Skeletal muscle tissue (tissue), 4 donors: ENCODE measurements around the gene F2R. TPM values are rescaled to one million over a fixed set of nuclear protein-coding genes. Genes with fewer than 3 reads are reported as not detected.
"Not testable (repeated sequence)": the region's sequence is repeated elsewhere in the genome, so short reads cannot be mapped to it uniquely, and the experiment has no call there.

Experiments used
- H3K27ac ChIP-seq: one replicate; pipeline ENCODE4 v1.7.0; 2013; ENCODE audit warnings: mild to moderate bottlenecking, low read depth, low read length, inconsistent platforms
- H3K27me3 ChIP-seq, 3 donors: one replicate each; pipeline ENCODE4 v1.7.0; 2013; ENCODE audit warnings: low read length in 3 of 3; ENCODE audit not compliant: control insufficient read depth in 3 of 3, insufficient read depth in 3 of 3
- H3K36me3 ChIP-seq, 3 donors: one replicate each; pipeline ENCODE4 v1.7.0; 2013; ENCODE audit warnings: low read length in 3 of 3; ENCODE audit not compliant: control insufficient read depth in 3 of 3, insufficient read depth in 3 of 3
- H3K4me1 ChIP-seq, 3 donors: one replicate each; pipeline ENCODE4 v1.7.0; 2013; ENCODE audit warnings: low read length in 3 of 3, mild to moderate bottlenecking in 3 of 3; ENCODE audit not compliant: control insufficient read depth in 3 of 3, insufficient read depth in 3 of 3
- H3K4me3 ChIP-seq, 3 donors: one replicate each; pipeline ENCODE4 v1.7.0; 2013; ENCODE audit warnings: low read length in 3 of 3
- H3K9ac ChIP-seq, 3 donors: one replicate each; pipeline ENCODE4 v1.7.0; 2013; ENCODE audit warnings: low read length in 3 of 3, mild to moderate bottlenecking in 3 of 3, moderate library complexity in 2 of 3, low read depth in 1 of 3
- H3K9me3 ChIP-seq, 3 donors: one replicate each; pipeline ENCODE4 v1.7.0; 2013; ENCODE audit warnings: low read length in 3 of 3; ENCODE audit not compliant: control insufficient read depth in 3 of 3
- total RNA-seq: library from RNA; depleted of rRNA; stranded (reverse); fragments of >200 nt; gene quantifications from one replicate; pipeline ENCODE4 v1.2.3, GENCODE V29; 2014
- donor health status: Osteomylitis.

The F2R gene
- total RNA-seq, 1 donor from 2014 or later: 13.0 TPM

- Histone ChIP-seq H3K4me3 (no peak overlapping the region), H3K9ac (no peak overlapping the region), H3K4me1 (no peaks in the 10 kb centered on the region), H3K36me3 (no peaks in the 10 kb centered on the region), H3K27me3 (no peaks in the 10 kb centered on the region), H3K27ac (no peak overlapping the region), H3K9me3 (no peaks in the 10 kb centered on the region)
These were observed 30.8 kb downstream of the F2R start for GRCh38 chr5:76746677-76747076.

- H3K9ac ChIP-seq: no peak overlapping the region
- H3K36me3 ChIP-seq: no peaks in the 10 kb centered on the region
These were observed 31.8 kb downstream of the F2R start for GRCh38 chr5:76747706-76748105.

GRCh38 chr5:76751291-76751690 lies 35.4 kb downstream of the F2R start:
- Histone ChIP-seq H3K36me3 (no peaks in the 10 kb centered on the region), H3K4me3 (no peak overlapping the region), H3K27me3 (no peaks in the 10 kb centered on the region), H3K27ac (no peak overlapping the region), H3K9me3 (no peaks in the 10 kb centered on the region), H3K9ac (no peak overlapping the region), H3K4me1 (no peaks in the 10 kb centered on the region)

More at GRCh38 chr5:76747706-76748105, 31.8 kb downstream of the F2R start:
- Histone ChIP-seq H3K4me1 (no peaks in the 10 kb centered on the region), H3K4me3 (no peak overlapping the region), H3K27ac (no peak overlapping the region), H3K9me3 (no peaks in the 10 kb centered on the region), H3K27me3 (no peaks in the 10 kb centered on the region)

- no peak overlapping the region for H3K9ac ChIP-seq
- no peaks in the 10 kb centered on the region for H3K4me1 ChIP-seq
- no peak overlapping the region for H3K4me3 ChIP-seq
- no peaks in the 10 kb centered on the region for H3K27me3 ChIP-seq
- H3K27ac ChIP-seq: no peak overlapping the region
- H3K36me3 ChIP-seq: no peaks in the 10 kb centered on the region
- H3K9me3 ChIP-seq: peaks cover 0 to 2% (median 0%) of the 10 kb centered on the region in 3 donors
These were observed 38.7 kb downstream of the F2R start for GRCh38 chr5:76754668-76755078.

GRCh38 chr5:76755779-76756637 lies 40.1 kb downstream of the F2R start:
- Histone ChIP-seq H3K36me3 (no peaks in the 10 kb centered on the region), H3K9me3 (peaks cover 0 to 2% (median 0%) of the 10 kb centered on the region in 3 donors), H3K27me3 (no peaks in the 10 kb centered on the region), H3K27ac (no peak overlapping the region), H3K4me1 (no peaks in the 10 kb centered on the region), H3K4me3 (no peak overlapping the region), H3K9ac (no peak overlapping the region)

- Histone ChIP-seq H3K27ac (no peak overlapping the region), H3K27me3 (no peaks in the 10 kb centered on the region), H3K9me3 (peaks cover 0 to 2% (median 0%) of the 10 kb centered on the region in 3 donors), H3K4me3 (no peak overlapping the region), H3K9ac (no peak overlapping the region), H3K4me1 (no peaks in the 10 kb centered on the region), H3K36me3 (no peaks in the 10 kb centered on the region)
These were observed 41.1 kb downstream of the F2R start for GRCh38 chr5:76757049-76757448.

- not testable (repeated sequence) for H3K4me1 ChIP-seq, H3K27ac ChIP-seq, H3K36me3 ChIP-seq, H3K27me3 ChIP-seq, H3K9ac ChIP-seq, H3K4me3 ChIP-seq, H3K9me3 ChIP-seq
These were observed 45.2 kb downstream of the F2R start for GRCh38 chr5:76761118-76761517.

GRCh38 chr5:76762484-76762883 lies 46.6 kb downstream of the F2R start:
- Histone ChIP-seq H3K9me3 (peaks cover 0 to 2% (median 0%) of the 10 kb centered on the region in 3 donors), H3K27ac (no peak overlapping the region), H3K36me3 (no peaks in the 10 kb centered on the region), H3K4me3 (no peak overlapping the region), H3K4me1 (no peaks in the 10 kb centered on the region), H3K27me3 (no peaks in the 10 kb centered on the region), H3K9ac (no peak overlapping the region)

GRCh38 chr5:76763136-76763535 lies 47.2 kb downstream of the F2R start:
- Histone ChIP-seq H3K27ac (no peak overlapping the region), H3K36me3 (no peaks in the 10 kb centered on the region), H3K27me3 (no peaks in the 10 kb centered on the region), H3K9me3 (peaks cover 0 to 2% (median 0%) of the 10 kb centered on the region in 3 donors), H3K4me1 (no peaks in the 10 kb centered on the region), H3K4me3 (no peak overlapping the region), H3K9ac (no peak overlapping the region)

- H3K27ac ChIP-seq: no peak overlapping the region
- no peaks in the 10 kb centered on the region for H3K27me3 ChIP-seq
- no peaks in the 10 kb centered on the region for H3K36me3 ChIP-seq
- no peak overlapping the region for H3K4me3 ChIP-seq
- H3K4me1 ChIP-seq: no peaks in the 10 kb centered on the region
- no peaks in the 10 kb centered on the region for H3K9me3 ChIP-seq
- no peak overlapping the region for H3K9ac ChIP-seq
These were observed 48.4 kb downstream of the F2R start for GRCh38 chr5:76764374-76764773.
